Kidney (tissue), 14 donors: ENCODE results near the gene MOSPD2. TPM values are rescaled to one million over a fixed set of nuclear protein-coding genes. Genes with fewer than 3 reads are reported as not detected.

Source experiments
- DNase-seq, 5 donors: peaks; one replicate each; pipeline ENCODE4 v3.0.0-alpha.2; 2013 to 2020
- FAIRE-seq: peaks from 2 replicates; lab custom pipeline; 2012; peaks lifted over from hg19 to GRCh38; lab: Jason Lieb, UNC
- H3K27ac ChIP-seq, 2 donors: one replicate each; pipeline ENCODE4 v1.7.0; 2013; ENCODE audit warnings: low read depth in 2 of 2, low read length in 2 of 2, inconsistent platforms in 1 of 2
- H3K27me3 ChIP-seq: one replicate; pipeline ENCODE4 v1.7.1; 2013; ENCODE audit warnings: low read length, inconsistent platforms; ENCODE audit not compliant: control insufficient read depth, insufficient read depth
- H3K36me3 ChIP-seq, 3 donors: one replicate each; pipeline versions ENCODE4 v1.7.0 to v1.7.1; 2013; ENCODE audit warnings: low read length in 3 of 3, control low read depth in 1 of 3, inconsistent platforms in 1 of 3; ENCODE audit not compliant: insufficient read depth in 3 of 3, control insufficient read depth in 2 of 3
- H3K4me1 ChIP-seq, 3 donors: one replicate each; pipeline versions ENCODE4 v1.7.0 to v1.7.1; 2013; ENCODE audit warnings: low read length in 3 of 3, inconsistent platforms in 1 of 3, low read depth in 1 of 3; ENCODE audit not compliant: control insufficient read depth in 2 of 3, insufficient read depth in 2 of 3
- H3K4me3 ChIP-seq, 3 donors: one replicate each; pipeline versions ENCODE4 v1.7.0 to v1.8.1; 2013; ENCODE audit warnings: low read length in 3 of 3, control low read depth in 1 of 3, inconsistent platforms in 1 of 3
- H3K9ac ChIP-seq, 3 donors: one replicate each; pipeline versions ENCODE4 v1.7.0 to v1.7.1; 2013; ENCODE audit warnings: low read length in 3 of 3, control low read depth in 1 of 3, inconsistent platforms in 1 of 3
- H3K9me3 ChIP-seq, 3 donors: one replicate each; pipeline versions ENCODE4 v1.7.0 to v1.7.1; 2013; ENCODE audit warnings: low read length in 3 of 3, control low read depth in 1 of 3, inconsistent platforms in 1 of 3; ENCODE audit not compliant: control insufficient read depth in 2 of 3, insufficient read depth in 1 of 3
- intact Hi-C: fragments of 100-400 bp; cut with DNase I; formaldehyde crosslinking; loops from one replicate; pipeline ENCODE4 v1.11.1; 2022
- polyA plus RNA-seq: library from polyadenylated mRNA; stranded (reverse); fragments of 350-450 nt; fragmentation: Illumina TruSeq; extraction: RNeasy Lipid Tissue Mini Kit (QIAGEN cat#74804); gene quantifications from one replicate; pipeline ENCODE4 v1.2.3, GENCODE V29; 2014; ENCODE audit warnings: low read depth, low replicate concordance; ENCODE audit not compliant: insufficient read depth
- total RNA-seq: library from RNA; stranded (reverse); fragmentation: NEBNext Ultra II Directional; extraction: Animal tissue kit (Norgen Biotek cat#: 25700); gene quantifications from one replicate; pipeline ENCODE4 v1.2.1, GENCODE V29; 2021
- TF ChIP-seq, protein P1 (sequence below): IDR thresholded peaks from 3 replicates; pipeline ENCODE4 v1.5.1; 2012; ENCODE audit warnings: mild to moderate bottlenecking, moderate library complexity, borderline replicate concordance; ENCODE audit not compliant: insufficient read depth; ENCODE audit errors: extremely low read depth
- donor health status: control.
- donor health status: control.
- donor health status: control.
- donor health status: control.
- donor health status: control.
- donor health status: DM: yes; HTN: yes; CAD: no.
- donor health status: Normal renal cell carcinoma (clear cell type).

The MOSPD2 gene
- total and polyA plus RNA-seq, 2 donors from 2014 or later: 4.0 to 14.4 TPM

DNA sequence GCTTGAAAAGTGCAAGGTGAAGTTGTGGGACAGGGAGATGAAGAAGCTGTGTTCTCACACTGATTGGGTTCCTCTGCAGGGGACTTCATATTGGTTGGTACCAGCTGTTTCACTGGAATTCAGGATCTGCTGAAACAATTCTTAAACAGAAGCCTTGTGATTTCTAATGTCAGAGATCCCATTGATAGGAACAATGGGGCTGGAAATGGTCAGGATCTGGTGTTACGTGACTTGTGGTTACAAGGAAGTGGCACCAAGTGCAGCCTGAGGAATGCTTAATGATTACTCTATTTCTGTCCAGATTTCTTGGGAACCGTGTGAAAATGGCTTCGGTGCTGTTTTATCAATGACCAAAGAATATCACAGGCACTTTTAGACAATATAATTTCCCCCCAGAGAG lies 68.1 kb downstream of the MOSPD2 start:
- DNase-seq (no peak), FAIRE-seq (no peak)
- H3K4me3 ChIP-seq: no peak overlapping the region

DNA sequence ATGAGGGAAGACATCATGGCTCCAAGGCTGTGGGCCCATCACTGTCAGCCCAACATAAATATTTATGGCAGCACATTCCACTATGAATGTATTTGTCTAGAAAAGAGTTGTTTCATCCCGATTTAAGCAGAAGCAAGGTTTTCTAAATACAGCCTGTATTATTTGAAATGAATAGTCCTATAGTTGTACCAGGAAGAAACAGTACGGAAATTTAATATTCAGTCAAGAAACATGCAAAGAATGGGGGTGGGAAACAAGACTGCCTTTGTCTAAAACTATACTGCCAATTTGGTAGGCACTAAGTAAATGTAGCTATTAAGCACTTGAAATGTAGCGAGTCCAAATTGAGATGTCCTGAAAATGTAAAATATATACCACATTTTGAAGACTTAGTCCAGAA lies 69.1 kb downstream of the MOSPD2 start:
- Histone ChIP-seq H3K27ac (no peak overlapping the region), H3K9ac (no peak overlapping the region), H3K9me3 (no peaks in the 10 kb centered on the region), H3K4me3 (no peak overlapping the region), H3K4me1 (no peaks in the 10 kb centered on the region), H3K27me3 (no peaks in the 10 kb centered on the region), H3K36me3 (no peaks in the 10 kb centered on the region)
- TF ChIP-seq, protein P1, sequence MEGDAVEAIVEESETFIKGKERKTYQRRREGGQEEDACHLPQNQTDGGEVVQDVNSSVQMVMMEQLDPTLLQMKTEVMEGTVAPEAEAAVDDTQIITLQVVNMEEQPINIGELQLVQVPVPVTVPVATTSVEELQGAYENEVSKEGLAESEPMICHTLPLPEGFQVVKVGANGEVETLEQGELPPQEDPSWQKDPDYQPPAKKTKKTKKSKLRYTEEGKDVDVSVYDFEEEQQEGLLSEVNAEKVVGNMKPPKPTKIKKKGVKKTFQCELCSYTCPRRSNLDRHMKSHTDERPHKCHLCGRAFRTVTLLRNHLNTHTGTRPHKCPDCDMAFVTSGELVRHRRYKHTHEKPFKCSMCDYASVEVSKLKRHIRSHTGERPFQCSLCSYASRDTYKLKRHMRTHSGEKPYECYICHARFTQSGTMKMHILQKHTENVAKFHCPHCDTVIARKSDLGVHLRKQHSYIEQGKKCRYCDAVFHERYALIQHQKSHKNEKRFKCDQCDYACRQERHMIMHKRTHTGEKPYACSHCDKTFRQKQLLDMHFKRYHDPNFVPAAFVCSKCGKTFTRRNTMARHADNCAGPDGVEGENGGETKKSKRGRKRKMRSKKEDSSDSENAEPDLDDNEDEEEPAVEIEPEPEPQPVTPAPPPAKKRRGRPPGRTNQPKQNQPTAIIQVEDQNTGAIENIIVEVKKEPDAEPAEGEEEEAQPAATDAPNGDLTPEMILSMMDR: no peak
- FAIRE-seq (no peak), DNase-seq (no peak)
- intact Hi-C loops: no loop called here

More for the DNA sequence above, 68.1 kb downstream of the MOSPD2 start:
- intact Hi-C loops: no loop called here
- Histone ChIP-seq H3K27me3 (no peaks in the 10 kb centered on the region), H3K9ac (no peak overlapping the region), H3K36me3 (no peaks in the 10 kb centered on the region), H3K9me3 (no peaks in the 10 kb centered on the region), H3K27ac (no peak overlapping the region), H3K4me1 (no peaks in the 10 kb centered on the region)
- TF ChIP-seq, protein P1: no peak

DNA sequence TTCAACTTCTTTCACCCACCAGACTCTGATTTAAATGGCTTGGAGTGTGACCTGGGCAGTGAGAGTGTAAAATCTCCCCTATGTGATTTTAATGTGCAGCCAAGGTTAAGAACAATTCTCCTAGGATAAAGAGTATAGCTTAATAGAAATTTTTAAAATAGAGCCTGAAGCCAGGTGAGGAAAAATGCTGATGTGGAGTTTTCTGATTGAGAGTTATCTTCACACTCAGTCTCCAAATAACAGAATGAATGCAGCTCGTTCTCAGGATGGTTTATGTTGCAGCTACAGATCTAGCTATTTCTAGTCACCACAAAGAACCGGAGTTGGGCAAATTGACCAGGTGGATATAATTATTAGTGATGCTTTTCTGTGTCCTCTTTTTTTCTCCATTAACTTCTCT lies 70.7 kb downstream of the MOSPD2 start:
- no peak overlapping the region for H3K27ac ChIP-seq
- H3K4me1 ChIP-seq: no peaks in the 10 kb centered on the region
- H3K27me3 ChIP-seq: no peaks in the 10 kb centered on the region
- FAIRE-seq (no peak), DNase-seq (no peak)
- H3K36me3 ChIP-seq: no peaks in the 10 kb centered on the region
- H3K9ac ChIP-seq: no peak overlapping the region
- TF ChIP-seq, protein P1: no peak
- H3K4me3 ChIP-seq: no peak overlapping the region
- no peaks in the 10 kb centered on the region for H3K9me3 ChIP-seq
- intact Hi-C loops: no loop called here

DNA sequence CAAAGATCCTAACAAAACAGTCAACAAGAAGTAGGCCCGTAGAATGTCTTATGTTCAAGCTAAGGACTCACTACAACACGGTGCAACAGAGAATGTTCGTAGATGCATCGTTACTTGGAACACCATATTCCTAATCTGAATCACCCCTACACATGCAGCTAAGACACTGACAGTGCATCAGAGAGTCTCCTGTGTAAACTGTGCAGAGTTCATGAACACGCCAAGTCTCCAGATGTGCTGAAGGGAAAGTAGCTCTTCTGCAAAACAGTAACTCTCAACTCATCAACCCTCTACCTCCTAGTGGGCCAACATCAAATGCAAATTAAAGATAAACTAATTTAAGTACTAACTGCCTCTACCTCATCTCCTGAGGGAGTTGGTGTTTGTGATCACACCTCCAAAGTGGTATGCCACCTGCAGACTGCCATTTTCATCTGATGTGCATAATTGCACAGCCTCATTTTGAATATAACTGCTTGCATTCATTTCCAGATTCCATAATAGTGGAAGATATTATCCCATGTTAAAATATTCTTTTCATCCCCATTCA lies 73.5 kb downstream of the MOSPD2 start:
- FAIRE-seq (no peak), DNase-seq (no peak)
- Histone ChIP-seq H3K4me3 (no peak overlapping the region), H3K9ac (no peak overlapping the region), H3K27me3 (no peaks in the 10 kb centered on the region), H3K9me3 (no peaks in the 10 kb centered on the region), H3K4me1 (no peaks in the 10 kb centered on the region), H3K27ac (no peak overlapping the region), H3K36me3 (no peaks in the 10 kb centered on the region)
- intact Hi-C loops: no loop called here
- TF ChIP-seq, protein P1: no peak
